Tongue (tissue), 2 donors: ENCODE measurements around the gene COL19A1. TPM values are rescaled to one million over a fixed set of nuclear protein-coding genes. Genes with fewer than 3 reads are reported as not detected.
"Not testable (repeated sequence)": the region's sequence is repeated elsewhere in the genome, so short reads cannot be mapped to it uniquely, and the experiment has no call there.

Source experiments
- DNase-seq: peaks from one replicate; pipeline ENCODE4 v3.0.0-alpha.2; 2015
- total RNA-seq: library from RNA; depleted of rRNA; stranded (reverse); fragments of >200 nt; gene quantifications from one replicate; pipeline ENCODE4 v1.2.3, GENCODE V29; 2014

The COL19A1 gene
- total RNA-seq, 1 donor from 2014 or later = 26.4 TPM

DNA sequence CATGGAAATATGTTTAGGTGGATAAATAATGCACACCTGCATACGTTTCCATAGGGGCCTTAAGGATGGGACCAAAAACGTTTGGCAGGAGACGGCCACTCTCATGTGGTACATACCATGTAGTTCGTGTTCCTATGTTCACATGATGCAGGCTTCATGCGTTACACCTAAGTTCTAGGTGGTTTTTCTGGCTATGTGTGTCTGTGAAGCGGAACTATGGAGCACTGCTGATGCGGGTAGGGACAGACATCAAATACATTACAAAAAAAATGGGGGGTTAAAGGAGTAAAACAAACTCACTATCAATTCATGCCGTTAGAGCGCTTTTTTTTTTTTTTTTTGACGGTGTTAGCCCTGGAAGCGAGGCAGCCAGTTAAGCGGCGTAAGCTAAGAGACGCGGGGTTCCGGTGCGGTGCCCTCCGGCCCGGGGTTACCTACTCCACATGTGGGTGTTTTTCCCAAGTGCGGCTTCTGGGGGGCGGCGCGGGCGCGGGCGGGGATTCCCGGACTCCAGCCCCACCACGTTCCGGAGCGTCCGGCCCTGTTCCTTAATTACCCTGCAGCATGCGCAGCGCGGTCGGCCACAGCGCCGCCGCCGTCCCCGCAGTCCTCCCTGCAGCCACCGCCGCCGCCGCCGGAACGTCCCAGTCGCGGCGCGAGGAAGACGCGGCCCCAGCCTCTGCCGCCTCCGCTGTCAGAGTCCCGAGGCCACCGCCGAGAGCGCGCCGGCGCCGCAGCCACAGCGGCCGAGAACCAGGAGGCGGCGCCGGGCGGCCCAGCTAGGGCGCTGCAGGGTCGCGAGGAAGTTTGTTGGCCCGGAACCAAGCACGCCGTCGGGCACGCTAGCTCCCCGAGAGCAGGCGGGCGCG, 648 bp downstream of the COL19A1 start:
- DNase-seq = peak; percentile 81

DNA sequence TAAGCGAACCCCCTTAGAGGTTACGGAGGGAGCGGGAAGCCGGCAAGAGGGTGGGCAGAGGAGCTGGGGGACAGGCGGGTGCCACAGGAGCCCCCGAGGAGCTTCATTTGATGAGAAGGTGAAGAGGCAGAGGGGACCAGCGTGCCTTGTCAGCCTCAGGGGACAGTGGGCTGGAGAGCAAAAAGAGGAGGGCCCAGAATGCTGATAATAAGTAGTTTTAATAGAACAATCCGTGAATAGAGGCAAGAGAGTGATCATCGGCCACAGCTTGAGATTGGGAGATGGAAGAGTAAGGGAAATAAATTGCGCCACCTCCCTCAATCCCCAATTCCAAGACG, 1.3 kb downstream of the COL19A1 start:
- DNase-seq = no peak

DNA sequence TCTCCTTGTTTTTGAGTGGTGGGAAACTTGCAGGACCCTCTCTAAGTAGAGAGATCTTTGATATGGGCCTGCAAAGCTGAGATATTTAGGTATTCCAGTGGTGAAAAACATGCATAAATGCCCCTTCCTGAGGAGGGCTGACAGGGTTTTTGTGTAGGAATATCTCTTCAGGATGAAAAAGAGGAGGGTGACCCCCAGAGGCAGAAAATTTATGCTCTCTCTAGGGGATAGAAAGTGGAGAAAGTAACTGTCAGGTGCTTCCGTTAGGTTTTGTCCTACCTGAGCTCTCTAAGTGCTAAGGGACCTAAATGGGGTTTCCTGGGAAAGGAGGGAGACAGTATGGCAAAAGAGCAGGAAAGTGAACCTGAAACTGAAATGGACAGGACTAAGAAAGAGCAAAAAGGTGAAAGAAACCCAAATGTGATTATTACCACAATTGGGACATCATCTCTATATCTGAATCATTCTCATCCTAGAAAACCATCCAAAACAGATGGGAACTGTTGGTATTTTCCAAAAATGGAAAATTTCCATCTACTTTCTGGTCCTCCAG, 2.0 kb downstream of the COL19A1 start:
- DNase-seq = no peak

DNA sequence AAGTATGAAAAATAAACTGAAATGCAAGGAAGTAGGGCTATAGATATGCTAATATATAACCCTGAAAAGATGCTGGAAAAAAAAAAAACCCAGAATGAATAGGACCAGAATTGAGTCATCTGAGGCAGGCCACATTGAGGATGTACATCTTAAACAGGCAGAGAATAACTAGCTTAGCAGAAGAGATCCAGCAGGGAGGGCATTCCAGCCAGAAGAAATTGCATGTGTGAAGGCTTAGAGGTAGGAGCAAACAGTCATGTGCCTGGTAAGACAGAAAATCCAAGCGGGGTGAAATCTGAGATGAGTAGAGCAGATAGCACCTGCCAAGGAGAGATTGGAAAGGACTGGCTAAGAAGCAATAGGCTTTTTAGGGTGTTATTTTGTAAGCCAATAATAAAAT, 2.6 kb downstream of the COL19A1 start:
- peak; percentile 33 for DNase-seq

DNA sequence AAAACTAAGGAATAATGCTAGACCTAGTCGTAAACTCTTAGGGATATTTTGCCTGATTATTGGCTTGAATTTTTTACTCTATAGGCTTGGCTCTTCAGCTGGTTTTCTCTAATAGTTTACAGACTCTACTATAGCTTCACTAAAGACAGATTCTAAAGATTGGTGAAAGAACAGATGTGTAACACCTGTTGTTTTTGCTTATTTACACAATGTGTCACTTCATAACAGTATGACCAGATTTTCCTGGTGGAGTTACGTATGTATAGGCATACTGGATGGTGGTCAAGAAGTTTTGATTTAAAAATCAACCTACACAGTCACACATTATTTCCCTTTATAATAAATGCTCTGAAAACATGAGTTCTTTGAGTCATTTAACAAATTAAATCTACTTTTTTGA, 4.8 kb downstream of the COL19A1 start:
- DNase-seq = peak; percentile 42

DNA sequence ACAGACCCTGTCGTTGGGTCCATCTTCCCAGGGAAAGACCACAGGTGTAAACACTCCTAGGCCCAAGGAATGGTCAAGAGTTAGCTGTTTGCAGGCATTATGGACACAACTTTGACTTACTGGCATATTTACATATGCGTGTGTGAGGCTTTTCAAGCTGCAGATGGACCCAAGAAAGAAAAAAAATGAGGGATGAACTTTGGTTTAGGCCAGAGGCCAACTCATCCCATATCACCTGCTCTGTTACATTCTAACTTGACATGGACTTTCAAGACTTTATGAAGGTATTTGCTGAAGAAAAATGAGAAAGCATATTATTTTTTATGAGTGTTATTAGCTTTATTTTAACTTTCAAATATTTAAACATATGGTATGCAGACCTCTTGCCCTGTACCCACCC, 6.9 kb downstream of the COL19A1 start:
- DNase-seq = no peak

DNA sequence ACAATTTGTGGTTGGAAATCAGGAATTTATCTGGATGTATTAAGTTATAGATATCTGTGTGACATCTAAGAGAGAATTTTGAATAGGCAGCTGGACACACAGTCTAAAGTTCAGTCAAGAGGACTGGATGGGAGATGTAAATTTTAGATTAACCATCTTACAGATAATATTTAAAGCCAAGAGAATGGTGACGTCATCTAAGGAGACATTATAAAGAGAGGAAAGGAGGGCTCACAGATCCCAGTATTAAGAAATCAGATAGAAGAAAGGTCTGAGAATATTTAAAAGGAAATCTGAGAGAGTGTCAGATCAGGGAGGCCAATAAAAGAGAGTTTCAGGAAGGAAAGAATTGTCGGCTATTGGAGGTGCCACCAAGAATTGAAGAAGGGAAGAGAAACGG, 9.4 kb downstream of the COL19A1 start:
- DNase-seq = no peak

DNA sequence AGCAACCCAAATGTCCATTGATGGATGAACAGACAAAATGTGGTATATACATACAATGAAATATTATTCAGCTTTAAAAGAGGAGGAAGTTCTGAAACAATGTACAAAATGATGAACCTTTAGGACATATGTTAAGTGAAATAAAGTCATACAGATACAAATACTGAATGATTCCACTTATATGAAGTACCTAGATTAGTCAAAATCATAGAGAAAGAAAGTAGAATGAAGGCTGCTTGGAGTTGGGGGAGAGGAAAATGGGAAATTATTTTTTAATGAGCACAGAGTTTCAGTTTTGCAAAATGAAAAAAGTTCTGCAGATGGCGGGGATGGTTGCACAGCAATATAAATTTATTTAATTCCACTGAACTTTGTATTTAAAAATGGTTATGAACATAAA, 12.4 kb downstream of the COL19A1 start:
- no peak for DNase-seq

DNA sequence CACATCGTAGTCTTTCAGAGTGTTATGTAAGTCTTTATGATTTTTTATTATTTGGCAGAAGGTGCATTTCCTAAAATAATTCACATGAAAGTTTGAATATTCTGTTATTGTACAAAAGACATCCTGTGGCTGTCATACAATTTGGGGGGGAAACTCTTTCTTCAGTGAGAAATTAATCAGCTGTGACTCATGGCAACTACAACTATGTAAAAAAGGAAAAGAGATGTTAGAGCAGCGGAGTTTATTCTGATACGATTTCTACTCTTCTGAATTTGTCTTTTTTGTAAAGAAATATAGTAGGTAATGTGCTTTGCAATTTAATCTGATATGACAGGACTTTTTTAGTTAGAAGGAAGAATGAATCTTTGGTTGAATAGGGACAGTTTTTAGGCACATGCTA, 14.2 kb downstream of the COL19A1 start:
- no peak for DNase-seq

DNA sequence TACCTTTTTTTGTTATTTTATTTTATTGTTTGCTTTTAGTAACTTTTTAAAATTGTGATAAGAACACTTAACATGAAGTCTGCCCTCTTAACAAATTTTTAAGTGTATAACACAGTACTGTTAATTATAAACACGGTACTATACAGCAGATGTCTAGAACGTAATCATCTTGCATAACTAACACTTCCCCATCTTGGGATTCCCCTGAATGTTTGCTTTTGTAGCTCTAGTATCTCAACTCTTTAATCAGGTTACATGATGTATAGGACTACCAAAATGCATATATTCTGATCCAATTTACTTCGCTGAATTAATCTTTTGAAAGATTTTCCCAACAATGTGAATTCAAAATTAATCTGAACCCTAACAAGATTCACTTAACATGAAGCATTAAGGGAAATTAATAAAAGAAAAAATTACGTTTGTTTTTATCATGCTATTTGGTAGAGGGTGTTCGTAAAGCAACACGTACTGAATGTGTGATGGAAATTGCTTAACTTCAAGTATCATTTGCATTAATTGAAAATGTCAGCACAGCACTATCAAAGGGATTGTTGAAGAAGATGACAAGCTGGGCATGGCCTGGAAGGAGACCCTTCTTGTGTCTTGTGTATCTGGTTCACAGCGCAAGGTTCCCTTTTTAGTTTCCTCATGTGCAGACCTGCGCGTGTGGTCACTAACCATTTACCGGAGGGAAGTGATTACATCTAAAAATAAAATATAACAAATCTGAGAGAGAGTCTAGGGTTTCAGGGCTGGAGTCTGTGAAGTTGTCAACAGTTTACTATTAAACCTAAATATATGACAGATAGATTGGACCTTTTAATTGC, 15.2 kb downstream of the COL19A1 start:
- DNase-seq = no peak

DNA sequence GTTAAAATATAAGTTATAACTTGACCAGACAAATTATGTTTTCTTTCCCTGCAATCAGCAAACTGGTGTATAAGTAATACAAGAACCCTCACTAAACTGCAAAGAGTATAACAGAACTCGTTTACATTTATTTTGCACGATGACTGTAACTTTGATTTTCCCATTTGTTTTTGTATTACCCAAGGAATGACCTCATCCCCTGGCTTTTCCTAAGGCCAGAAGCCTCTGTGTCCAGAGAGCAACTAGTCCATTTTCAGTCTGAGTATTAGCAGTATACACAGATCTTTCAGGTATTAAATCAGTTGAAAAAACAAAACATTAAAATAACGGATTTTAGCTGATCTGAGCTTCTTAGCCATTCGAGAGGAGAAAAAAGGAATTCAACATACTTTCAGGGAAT, 17.2 kb downstream of the COL19A1 start:
- no peak for DNase-seq

DNA sequence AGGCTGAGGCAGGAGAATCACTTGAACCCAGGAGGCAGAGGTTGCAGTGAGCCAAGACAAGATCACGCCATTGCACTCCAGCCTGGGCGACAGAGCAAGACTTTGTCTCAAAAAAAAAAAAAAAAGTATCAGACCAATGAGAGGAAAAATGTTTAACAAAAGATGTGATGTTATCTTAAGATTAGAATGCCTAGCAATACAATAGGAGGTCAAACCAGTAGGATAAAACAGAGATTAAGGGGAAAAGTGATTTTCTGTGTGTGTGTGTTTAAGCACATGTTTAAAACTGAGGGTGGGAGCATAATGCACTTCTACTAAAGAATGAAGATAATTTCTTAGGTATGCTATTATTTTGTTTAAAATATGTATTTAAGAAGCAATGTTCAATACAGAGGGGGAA, 17.9 kb downstream of the COL19A1 start:
- DNase-seq = no peak

DNA sequence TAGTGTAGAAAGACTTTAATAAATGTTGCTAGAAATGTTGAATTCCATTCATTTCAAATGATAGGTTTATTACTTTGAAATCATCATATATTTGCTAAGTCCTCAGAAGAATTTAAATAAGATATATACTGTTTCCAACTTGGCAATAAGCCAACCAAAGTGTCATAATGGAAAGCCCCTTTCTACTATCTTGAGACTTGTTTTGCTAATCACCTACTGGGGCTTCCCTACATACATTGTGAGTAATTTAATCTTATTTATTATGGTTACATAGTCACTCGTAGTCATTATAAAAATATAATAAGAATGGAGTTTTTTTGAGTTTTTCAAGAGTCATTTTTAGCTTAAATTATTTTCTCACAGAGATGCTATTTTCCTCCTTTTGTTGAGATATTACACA, 20.7 kb downstream of the COL19A1 start:
- DNase-seq = no peak

DNA sequence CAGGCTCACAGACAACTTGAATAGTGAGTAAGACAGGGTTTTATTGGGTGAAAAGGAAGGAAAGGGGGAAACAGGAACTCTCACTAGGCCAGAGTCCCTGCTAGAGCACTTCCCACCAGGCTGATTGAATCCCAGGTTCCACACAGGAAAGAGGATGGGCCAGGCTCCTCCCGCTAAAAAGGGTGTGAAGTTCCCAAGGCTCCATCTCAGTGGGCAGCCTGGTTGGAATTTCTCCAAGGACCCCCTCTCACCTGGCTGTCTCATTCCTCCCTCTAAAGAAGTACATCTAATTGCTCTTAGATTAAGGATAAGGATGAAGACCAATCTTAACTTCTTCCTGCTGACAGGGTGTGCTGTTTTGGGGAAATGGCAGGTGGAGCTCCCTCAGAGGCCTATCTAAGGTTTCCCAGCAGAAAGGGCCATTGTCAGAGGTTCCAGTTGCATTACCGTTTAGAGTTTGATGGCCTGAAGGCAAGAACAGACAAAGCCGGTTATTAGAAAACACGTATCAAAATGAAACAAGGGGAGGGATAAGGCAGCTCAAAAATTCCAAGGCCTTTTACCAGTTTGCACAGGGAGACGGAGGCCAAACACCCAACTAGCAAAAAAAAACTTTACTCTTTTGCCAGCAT, 21.5 kb downstream of the COL19A1 start:
- DNase-seq = no peak

DNA sequence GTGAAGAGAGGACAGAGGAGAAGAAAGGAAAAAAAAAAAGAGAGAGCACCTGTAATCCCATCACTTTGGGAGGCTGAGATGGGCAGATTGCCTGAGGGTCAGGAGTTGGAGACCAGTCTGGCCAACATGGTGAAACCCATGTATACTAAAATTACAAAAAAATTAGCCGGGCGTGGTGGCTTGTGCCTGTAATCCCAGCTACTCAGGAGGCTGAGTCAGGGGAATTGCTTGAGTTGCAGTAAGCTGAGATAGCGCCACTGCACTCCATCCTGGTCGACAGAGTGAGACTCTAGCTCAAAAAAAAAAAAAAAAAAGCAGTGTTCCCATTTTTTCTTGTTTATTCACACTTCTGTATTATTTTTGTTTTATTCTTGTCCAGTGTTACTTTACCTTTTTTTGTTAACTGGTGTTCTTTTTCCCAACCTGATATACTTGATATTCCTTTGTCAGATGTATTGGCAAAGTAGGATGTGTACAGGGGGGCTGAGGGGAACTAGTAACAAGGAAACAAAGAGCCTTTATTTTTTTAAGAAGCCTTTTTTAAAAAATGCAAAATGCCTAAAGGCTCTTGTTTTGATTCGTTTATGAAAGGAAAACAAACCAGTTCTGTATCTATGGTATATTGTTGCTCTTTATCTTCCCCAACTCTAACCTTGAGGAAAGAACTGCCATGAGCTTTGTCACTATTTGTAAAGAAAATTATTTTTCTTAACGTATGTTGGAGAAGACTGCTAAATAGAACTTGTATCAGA, 22.3 kb downstream of the COL19A1 start:
- no peak for DNase-seq

DNA sequence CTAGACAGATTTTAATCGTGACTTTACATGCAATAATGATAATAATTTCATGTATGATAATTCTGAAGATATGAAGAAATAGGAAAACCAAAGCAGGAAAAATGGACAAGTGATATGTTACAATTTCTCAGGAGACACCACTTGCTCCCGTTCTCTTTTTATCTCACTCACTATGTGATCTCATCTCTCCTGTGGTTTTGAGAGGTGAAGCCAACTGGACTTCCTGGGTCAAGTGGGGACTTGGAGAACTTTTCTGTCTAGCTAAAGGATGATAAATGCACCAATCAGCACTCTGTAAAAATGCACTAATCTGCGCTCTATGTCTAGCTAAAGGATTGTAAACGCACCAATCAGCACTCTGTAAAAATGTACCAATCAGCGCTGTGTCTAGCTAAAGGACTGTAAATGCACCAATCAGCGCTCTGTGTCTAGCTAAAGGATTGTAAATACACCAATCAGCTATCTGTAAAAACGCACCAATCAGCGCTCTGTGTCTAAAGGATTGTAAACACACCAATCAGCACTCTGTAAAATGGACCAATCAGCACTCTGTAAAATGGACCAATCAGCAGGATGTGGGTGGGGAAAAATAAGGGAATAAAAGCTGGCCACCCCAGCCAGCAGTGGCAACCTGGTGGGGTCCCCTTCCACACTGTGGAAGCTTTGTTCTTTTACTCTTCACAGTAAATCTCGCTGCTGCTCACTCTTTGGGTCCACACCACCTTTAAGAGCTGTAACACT, 23.0 kb downstream of the COL19A1 start:
- not testable (repeated sequence) for DNase-seq

DNA sequence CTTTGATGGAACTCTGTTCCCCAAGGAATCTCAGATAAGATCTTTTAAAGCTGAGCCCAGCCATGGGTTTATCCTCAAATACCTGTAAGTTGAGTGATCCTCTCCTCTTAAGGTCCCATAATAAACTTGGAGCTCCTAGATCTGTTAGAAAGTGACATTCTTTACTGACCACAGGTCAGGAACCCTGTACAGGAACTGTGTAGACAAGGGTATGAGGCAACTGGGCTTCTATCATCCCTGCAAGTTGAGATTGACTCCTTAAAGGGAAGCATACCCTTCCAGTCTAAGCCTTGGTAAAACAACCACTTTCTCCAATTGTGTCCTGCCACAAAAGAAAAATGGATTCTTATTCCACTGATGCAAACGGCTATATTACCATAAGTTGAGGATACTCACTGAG, 26.2 kb downstream of the COL19A1 start:
- DNase-seq = not testable (repeated sequence)

DNA sequence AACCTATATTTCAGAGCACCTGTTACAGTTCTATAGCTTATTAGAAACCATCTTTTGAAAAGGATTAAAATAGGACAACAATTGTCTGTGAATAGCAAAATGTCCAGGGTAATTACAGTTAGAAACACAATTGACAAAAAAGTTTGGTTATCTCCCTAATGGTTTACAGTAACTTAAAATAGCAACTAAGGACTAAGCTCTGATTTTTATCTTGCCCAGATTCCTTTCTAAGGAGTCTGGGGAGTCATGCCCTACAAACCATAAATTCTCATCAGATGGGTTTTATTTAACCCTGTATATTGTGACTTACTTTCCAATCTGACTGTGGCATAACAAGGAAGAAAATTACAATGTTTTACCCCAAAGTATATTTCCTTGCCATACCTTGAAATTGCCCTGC, 26.9 kb downstream of the COL19A1 start:
- DNase-seq = not testable (repeated sequence)

DNA sequence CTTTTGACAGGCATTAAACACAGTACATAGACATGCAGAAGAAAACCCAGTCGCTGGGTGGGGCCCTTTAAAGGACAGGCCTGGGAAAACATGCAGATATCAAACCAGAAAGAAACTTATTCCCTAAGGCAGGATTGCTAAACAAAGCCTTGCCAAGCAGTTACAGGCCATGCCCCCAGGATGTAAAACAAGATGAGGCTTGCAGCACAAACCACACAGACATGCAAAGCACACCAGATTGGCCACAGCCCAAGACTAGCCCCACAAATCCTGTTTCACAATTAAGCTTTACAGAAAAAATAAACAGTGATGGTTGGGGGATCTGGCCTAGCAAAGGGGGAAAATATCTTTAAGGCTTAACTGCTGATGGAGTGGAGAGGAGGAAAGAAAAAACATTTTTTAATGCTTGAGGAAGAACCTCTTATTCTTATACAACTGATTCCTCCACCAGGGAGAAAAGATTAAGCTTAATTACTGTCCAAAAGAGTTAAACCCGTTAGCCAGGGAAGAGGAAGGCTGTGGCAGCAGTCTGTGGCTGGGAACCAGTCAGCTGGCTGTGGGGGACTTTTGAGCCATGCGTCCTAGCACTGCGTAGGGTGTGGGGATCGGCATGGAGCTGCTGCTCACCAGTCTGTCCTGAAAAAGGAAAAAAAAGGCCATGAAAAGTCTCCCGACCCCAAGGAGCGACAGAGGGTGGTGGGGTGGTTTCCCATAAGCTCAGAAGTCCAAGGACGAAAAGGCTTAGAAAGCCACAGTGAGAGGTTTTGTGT, 28.4 kb downstream of the COL19A1 start:
- DNase-seq = peak; percentile 76

DNA sequence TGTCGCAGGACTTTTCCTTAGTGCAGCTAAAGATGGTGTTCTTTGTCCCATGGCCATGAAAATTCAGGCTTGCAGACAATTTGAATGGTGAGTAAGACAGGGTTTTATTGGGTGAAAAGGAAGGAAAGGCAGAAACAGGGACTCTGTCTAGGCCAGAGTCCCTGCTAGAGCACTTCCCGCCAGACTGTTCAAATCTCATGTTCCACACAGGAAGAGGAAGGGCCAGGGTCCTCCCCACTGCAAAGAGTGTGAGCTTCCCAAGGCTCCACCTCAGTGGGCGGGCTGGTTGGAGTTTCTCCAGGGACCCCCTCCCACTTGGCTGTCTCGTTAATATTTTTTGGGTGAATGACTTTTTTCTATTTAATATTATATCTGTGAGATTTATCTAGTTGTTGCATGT, 29.0 kb downstream of the COL19A1 start:
- DNase-seq = no peak

DNA sequence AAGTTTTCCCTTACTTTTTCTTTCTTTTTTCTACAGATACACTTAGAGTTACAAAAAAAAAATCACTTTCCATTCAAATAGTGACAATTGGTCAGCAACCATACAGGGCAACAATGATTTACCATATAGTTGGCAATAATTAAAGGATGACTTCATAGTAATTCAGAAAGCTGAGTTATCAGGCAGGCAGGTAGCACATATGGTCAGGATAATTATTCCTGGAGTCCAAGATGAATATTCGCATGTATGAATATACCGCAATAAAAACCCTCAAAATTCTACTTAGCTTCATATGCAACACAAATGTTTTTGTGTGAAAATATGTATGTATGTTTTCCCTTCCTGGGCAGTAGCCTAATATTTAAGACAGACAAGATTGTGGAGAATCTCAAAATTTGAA, 34.5 kb downstream of the COL19A1 start:
- no peak for DNase-seq
